Measurements from ENCODE around the gene DLL3. TPM values are rescaled to one million over a fixed set of nuclear protein-coding genes. Genes with fewer than 3 reads are reported as not detected.

The DLL3 gene
- total and polyA plus RNA-seq, 9 of the 15 experiments (the other 6 are each of a cell fraction or from before 2014, with no cell fraction given): 0.80 to 6.3 (median 1.2) TPM

- TF ChIP-seq ZNF609 (CRISPR knock-in tag; IDR thresholded peaks at IDR 0.05; ENCODE audit: borderline replicate concordance): no peak
- TF ChIP-seq HEY1 (CRISPR knock-in tag; IDR thresholded peaks at IDR 0.05; ENCODE audit: borderline replicate concordance): no peak
- peak; percentile 97 for TF ChIP-seq TFAP4 (CRISPR knock-in tag; IDR thresholded peaks at IDR 0.05; ENCODE audit: borderline replicate concordance)
- no peak for TF ChIP-seq ZNF695 (CRISPR knock-in tag; IDR thresholded peaks at IDR 0.05)
- no peak for TF ChIP-seq MED1 (CRISPR knock-in tag; IDR thresholded peaks at IDR 0.05; ENCODE audit: borderline replicate concordance)
- no peak for TF ChIP-seq ZBTB26 (CRISPR knock-in tag; IDR thresholded peaks at IDR 0.05)
- no peak for TF ChIP-seq ZNF121 (CRISPR knock-in tag; conservative IDR thresholded peaks at IDR 0.05)
- peak; percentile 58 to 83; a peak in 2 of 4 replicates for TF ChIP-seq MAZ (CRISPR knock-in tag; conservative IDR thresholded peaks at IDR 0.05 in 1 of 2, IDR thresholded peaks at IDR 0.05 in 1 of 2)
- no peak for TF ChIP-seq BRF2 (IDR thresholded peaks at IDR 0.05; ENCODE audit: borderline replicate concordance, insufficient read depth, insufficient read length)
- no peak for TF ChIP-seq ZNF324 (CRISPR knock-in tag; IDR thresholded peaks at IDR 0.05)
- TF ChIP-seq CHD1 (IDR thresholded peaks at IDR 0.05; ENCODE audit: low read length): no peak
- TF ChIP-seq SOX6 (IDR thresholded peaks at IDR 0.05): no peak
- TF ChIP-seq SUPT5H (IDR thresholded peaks at IDR 0.05): no peak
- TF ChIP-seq NR2C1 (IDR thresholded peaks at IDR 0.05): no peak
- TF ChIP-seq NR2C1 (tag; IDR thresholded peaks at IDR 0.05): no peak
- no peak for TF ChIP-seq ZC3H11A (IDR thresholded peaks at IDR 0.05; ENCODE audit: low read depth, low read length)
- TF ChIP-seq ZNF830 (CRISPR knock-in tag; IDR thresholded peaks at IDR 0.05): no peak
- TF ChIP-seq ZFP30 (CRISPR knock-in tag; IDR thresholded peaks at IDR 0.05; ENCODE audit: borderline replicate concordance): no peak
- TF ChIP-seq POLR2H (tag; IDR thresholded peaks at IDR 0.05; ENCODE audit: low read depth): no peak
- peak; percentile 77; the same call in 1 of the 2 replicates for TF ChIP-seq CC2D1A (IDR thresholded peaks at IDR 0.05)
Observed at GRCh38 chr19:39497996-39498797, 550 bp upstream of the DLL3 start (continued).

Measured in K562 (cell line).